Skeletal muscle satellite cell (primary cell): ENCODE results near the gene PNPLA6.

Experiments
- H3K27me3 ChIP-seq: 2 replicates; pipeline ENCODE4 v1.7.0; 2013; ENCODE audit warnings: low read length; ENCODE audit not compliant: control insufficient read depth, insufficient read depth
- H3K36me3 ChIP-seq: 2 replicates; pipeline ENCODE4 v1.7.0; 2013; ENCODE audit warnings: mild to moderate bottlenecking, control low read depth, low read length; ENCODE audit not compliant: insufficient read depth
- H3K4me1 ChIP-seq: 2 replicates; pipeline ENCODE4 v1.7.0; 2013; ENCODE audit warnings: low read length; ENCODE audit not compliant: control insufficient read depth, insufficient read depth
- H3K4me2 ChIP-seq: 2 replicates; pipeline ENCODE4 v1.7.0; 2013; ENCODE audit warnings: mild to moderate bottlenecking, low read length
- H3K4me3 ChIP-seq: 2 replicates; pipeline ENCODE4 v1.7.0; 2013; ENCODE audit warnings: low read length
- H3K9ac ChIP-seq: 2 replicates; pipeline ENCODE4 v1.7.0; 2013; ENCODE audit warnings: mild to moderate bottlenecking, low read depth, low read length, moderate library complexity
- H3K9me3 ChIP-seq: replicated peaks from 2 replicates; pipeline ENCODE4 v1.7.0; 2013; ENCODE audit warnings: mild to moderate bottlenecking, control low read depth, low read length

Gene PNPLA6

GRCh38 chr19:7550169-7550770 lies 14.8 kb downstream of the PNPLA6 start:
- Histone ChIP-seq H3K4me3 (no peak overlapping the region), H3K4me2 (no peak overlapping the region), H3K9ac (no peak overlapping the region), H3K27me3 (no peaks in the 10 kb centered on the region), H3K4me1 (no peaks in the 10 kb centered on the region), H3K9me3 (no peaks in the 10 kb centered on the region), H3K36me3 (peaks cover 20% of the 10 kb centered on the region)

- no peaks in the 10 kb centered on the region for H3K9me3 ChIP-seq
- peaks cover 25% of the 10 kb centered on the region for H3K36me3 ChIP-seq
- H3K4me2 ChIP-seq: no peak overlapping the region
- no peak overlapping the region for H3K4me3 ChIP-seq
- H3K4me1 ChIP-seq: no peaks in the 10 kb centered on the region
- no peaks in the 10 kb centered on the region for H3K27me3 ChIP-seq
- H3K9ac ChIP-seq: no peak overlapping the region
Measured at GRCh38 chr19:7550987-7551761, 15.7 kb downstream of the PNPLA6 start.

GRCh38 chr19:7552781-7553180 lies 17.3 kb downstream of the PNPLA6 start:
- H3K4me3 ChIP-seq: no peak overlapping the region
- H3K36me3 ChIP-seq: peaks cover 36% of the 10 kb centered on the region
- H3K9me3 ChIP-seq: no peaks in the 10 kb centered on the region
- no peaks in the 10 kb centered on the region for H3K4me1 ChIP-seq
- H3K9ac ChIP-seq: no peak overlapping the region
- no peaks in the 10 kb centered on the region for H3K27me3 ChIP-seq
- H3K4me2 ChIP-seq: no peak overlapping the region

DNA sequence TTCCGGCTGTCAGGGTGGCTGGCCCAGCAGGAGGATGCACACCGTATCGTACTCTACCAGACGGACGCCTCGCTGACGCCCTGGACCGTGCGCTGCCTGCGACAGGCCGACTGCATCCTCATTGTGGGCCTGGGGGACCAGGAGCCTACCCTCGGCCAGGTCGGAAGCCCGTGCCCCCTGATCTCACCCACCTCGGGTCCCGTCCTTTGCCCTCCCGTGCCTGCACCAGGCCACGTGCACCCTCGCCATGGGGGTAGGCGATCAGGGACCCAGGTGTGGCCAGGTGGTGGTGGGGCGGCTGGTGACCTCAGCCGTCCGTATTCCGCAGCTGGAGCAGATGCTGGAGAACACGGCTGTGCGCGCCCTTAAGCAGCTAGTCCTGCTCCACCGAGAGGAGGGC lies 19.0 kb downstream of the PNPLA6 start:
- peaks cover 47% of the 10 kb centered on the region for H3K36me3 ChIP-seq
- H3K9me3 ChIP-seq: no peaks in the 10 kb centered on the region
- H3K9ac ChIP-seq: no peak overlapping the region
- no peak overlapping the region for H3K4me3 ChIP-seq
- no peaks in the 10 kb centered on the region for H3K4me1 ChIP-seq
- no peaks in the 10 kb centered on the region for H3K27me3 ChIP-seq
- no peak overlapping the region for H3K4me2 ChIP-seq

DNA sequence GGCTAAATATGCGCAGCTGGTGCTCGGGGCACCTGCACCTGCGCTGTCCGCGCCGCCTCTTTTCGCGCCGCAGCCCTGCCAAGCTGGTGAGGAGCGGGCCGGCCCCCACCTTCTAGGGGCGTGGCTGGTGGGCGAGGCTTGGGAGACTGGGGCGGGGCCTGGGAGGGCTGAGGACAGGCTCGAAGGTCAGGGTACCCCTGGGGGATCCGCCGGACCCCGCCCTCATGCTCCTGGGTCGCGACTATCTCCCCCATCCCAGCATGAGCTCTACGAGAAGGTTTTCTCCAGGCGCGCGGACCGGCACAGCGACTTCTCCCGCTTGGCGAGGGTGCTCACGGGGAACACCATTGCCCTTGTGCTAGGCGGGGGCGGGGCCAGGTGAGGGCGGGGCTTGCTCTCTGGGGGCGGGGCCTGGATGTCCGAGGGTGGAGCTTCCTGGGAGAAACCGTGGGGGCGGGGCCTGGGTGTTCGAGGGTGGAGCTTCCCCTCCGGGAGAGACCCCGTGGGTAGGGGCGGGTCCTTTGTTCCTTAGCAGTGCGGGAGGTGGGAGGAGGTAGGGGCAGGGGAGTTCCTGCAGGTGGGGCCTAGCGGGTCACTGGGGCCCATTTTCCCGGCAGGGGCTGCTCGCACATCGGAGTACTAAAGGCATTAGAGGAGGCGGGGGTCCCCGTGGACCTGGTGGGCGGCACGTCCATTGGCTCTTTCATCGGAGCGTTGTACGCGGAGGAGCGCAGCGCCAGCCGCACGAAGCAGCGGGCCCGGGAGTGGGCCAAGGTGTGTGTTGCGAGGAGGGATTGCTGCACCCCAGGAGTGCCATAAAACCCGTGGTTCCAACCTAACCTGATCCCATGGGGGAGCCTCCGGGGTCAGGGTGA lies 19.7 kb downstream of the PNPLA6 start:
- Histone ChIP-seq H3K9me3 (no peaks in the 10 kb centered on the region), H3K4me2 (no peak overlapping the region), H3K36me3 (peaks cover 43% of the 10 kb centered on the region), H3K4me3 (no peak overlapping the region), H3K4me1 (no peaks in the 10 kb centered on the region), H3K9ac (no peak overlapping the region), H3K27me3 (no peaks in the 10 kb centered on the region)

DNA sequence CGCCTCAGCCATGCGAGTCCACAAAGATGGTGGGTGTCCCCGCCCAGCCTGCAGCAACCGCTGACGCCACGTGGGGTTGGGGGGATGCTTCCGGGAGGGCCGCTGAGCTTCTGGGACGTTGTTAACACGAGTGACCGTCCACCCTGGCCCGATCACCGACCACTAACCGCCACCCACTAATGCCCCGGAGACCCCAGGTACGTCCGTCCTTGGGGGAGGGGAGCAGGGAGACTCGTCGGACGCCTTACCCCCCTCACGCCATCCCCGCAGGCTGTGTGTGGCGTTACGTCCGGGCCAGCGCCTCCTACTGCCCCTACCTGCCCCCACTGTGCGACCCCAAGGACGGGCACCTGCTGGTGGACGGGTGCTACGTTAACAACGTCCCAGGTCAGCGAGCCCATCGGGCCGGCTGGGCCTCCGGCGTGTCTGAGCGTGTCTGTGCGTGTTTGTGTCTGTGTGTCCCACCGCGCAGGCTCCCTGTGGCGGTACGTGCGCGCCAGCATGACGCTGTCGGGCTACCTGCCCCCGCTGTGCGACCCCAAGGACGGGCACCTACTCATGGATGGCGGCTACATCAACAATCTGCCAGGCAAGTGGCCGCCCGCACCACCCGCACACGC lies 21.3 kb downstream of the PNPLA6 start:
- Histone ChIP-seq H3K9me3 (no peaks in the 10 kb centered on the region), H3K4me1 (no peaks in the 10 kb centered on the region), H3K4me2 (no peak overlapping the region), H3K36me3 (peaks cover 43% of the 10 kb centered on the region), H3K27me3 (no peaks in the 10 kb centered on the region), H3K9ac (no peak overlapping the region), H3K4me3 (no peak overlapping the region)

DNA sequence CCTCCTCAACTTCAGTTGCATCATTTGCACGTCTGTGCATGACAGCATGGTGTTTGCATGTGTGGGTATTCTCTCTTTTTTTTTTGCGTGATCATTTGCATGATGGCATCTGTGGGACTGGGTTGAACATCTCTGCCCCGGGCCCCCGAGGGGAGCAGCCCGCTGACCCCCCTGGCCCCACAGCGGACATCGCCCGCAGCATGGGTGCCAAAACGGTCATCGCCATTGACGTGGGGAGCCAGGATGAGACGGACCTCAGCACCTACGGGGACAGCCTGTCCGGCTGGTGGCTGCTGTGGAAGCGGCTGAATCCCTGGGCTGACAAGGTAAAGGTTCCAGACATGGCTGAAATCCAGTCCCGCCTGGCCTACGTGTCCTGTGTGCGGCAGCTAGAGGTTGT lies 23.1 kb downstream of the PNPLA6 start:
- H3K4me3 ChIP-seq: no peak overlapping the region
- H3K4me1 ChIP-seq: no peaks in the 10 kb centered on the region
- peaks cover 39% of the 10 kb centered on the region for H3K36me3 ChIP-seq
- no peak overlapping the region for H3K9ac ChIP-seq
- no peak overlapping the region for H3K4me2 ChIP-seq
- no peaks in the 10 kb centered on the region for H3K27me3 ChIP-seq
- no peaks in the 10 kb centered on the region for H3K9me3 ChIP-seq

DNA sequence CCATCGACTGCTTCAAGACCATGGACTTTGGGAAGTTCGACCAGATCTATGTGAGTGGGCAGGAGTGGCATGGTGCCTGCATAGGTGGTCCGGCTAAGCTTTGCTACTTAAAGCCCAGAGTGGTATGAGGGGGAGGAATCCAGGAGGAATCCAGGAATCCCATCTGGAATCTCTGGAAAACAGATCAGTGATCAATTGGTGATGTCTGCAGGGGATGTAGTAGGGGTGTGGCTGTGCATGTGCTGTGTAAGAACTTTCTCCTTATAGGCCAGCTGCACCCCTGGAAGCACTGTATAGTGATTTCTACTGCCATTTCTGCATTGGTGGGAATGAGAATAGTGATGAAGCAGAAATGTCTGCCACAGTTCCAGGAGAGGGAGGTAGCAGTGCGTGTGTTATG lies 23.6 kb downstream of the PNPLA6 start:
- Histone ChIP-seq H3K27me3 (no peaks in the 10 kb centered on the region), H3K9me3 (no peaks in the 10 kb centered on the region), H3K9ac (no peak overlapping the region), H3K4me2 (no peak overlapping the region), H3K4me3 (no peak overlapping the region), H3K4me1 (no peaks in the 10 kb centered on the region), H3K36me3 (peaks cover 39% of the 10 kb centered on the region)

DNA sequence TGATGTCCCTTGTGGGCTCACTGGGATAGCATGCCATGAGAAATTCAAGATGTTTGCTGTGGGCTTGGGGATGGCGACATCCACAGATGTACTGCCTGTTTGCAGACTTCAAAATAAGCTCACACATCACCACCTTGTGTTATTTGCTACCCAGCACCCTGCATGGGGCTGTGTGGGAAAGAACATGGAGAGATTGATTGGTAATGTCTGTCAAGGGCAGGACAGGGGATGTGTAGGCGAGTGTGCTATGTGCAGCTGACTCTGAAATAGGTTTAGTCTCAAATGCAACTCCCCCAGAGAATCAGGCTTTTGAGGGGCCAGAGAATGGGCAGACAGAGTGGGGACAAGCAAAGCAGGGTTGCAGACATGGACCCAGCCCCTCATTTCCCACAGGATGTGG lies 24.7 kb downstream of the PNPLA6 start:
- no peak overlapping the region for H3K9ac ChIP-seq
- H3K4me1 ChIP-seq: no peaks in the 10 kb centered on the region
- H3K9me3 ChIP-seq: no peaks in the 10 kb centered on the region
- peaks cover 32% of the 10 kb centered on the region for H3K36me3 ChIP-seq
- H3K4me2 ChIP-seq: no peak overlapping the region
- no peaks in the 10 kb centered on the region for H3K27me3 ChIP-seq
- H3K4me3 ChIP-seq: no peak overlapping the region

GRCh38 chr19:7561325-7561724 lies 25.8 kb downstream of the PNPLA6 start:
- Histone ChIP-seq H3K9me3 (no peaks in the 10 kb centered on the region), H3K4me3 (no peak overlapping the region), H3K36me3 (peaks cover 28% of the 10 kb centered on the region), H3K27me3 (no peaks in the 10 kb centered on the region), H3K4me1 (no peaks in the 10 kb centered on the region), H3K4me2 (no peak overlapping the region), H3K9ac (no peak overlapping the region)

DNA sequence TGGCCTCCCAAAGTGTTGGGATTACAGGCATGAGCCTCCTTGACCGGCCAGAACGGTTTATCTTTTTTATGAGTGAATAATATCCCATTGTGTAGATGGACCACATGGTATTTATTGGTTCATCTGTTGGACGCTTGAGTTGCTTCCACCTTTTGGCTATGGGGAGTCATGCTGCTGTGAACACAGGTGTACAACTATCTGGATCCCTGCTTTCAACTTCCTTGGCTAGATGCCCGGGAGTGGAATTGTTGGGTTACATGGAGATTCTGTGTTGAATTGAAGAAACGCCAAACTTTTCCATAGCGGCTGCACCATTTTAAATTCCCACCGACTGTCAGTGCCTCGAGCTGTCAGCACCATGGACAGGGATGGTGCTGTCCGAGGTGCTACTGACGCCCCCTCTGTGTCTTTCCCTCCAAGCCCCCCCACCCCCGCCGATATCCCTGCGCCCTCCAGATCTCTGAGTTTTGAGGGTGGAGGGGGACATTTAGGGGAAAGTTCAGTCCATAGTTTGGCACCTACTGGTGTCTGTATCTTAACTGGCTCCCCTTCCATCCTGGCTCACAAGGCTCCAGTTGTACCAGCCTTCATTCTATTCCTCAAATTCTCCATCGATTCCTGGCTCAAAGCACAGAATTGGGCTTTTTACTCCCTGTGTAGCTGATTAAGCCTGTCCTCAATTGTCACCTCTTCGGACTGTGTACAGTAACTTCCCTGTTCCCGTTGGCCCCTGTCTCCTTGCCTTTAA lies 27.3 kb downstream of the PNPLA6 start:
- no peaks in the 10 kb centered on the region for H3K9me3 ChIP-seq
- H3K4me2 ChIP-seq: no peak overlapping the region
- H3K4me3 ChIP-seq: no peak overlapping the region
- no peaks in the 10 kb centered on the region for H3K4me1 ChIP-seq
- H3K36me3 ChIP-seq: peaks cover 17% of the 10 kb centered on the region
- H3K27me3 ChIP-seq: no peaks in the 10 kb centered on the region
- no peak overlapping the region for H3K9ac ChIP-seq
